SK-N-SH (cell line): ENCODE results near the gene KLHDC7A. TPM values are rescaled to one million over a fixed set of nuclear protein-coding genes. Genes with fewer than 3 reads are reported as not detected.

ENCODE experiments used
- CTCF ChIA-PET: fragments of 300-600, 350-600 bp; formaldehyde crosslinking; extraction: SDS; loops from one replicate; lab custom pipeline; 2021; lab: Yijun Ruan, JAX
- POLR2A ChIA-PET: fragments of 350-600 bp; sonication (Branson Sonifier 250); formaldehyde crosslinking; extraction: SDS; loops from one replicate; lab custom pipeline; 2020; ENCODE audit warnings: antibody characterized with exemption, inconsistent platforms; lab: Yijun Ruan, JAX
- DNase-seq: peaks from one replicate; pipeline ENCODE4 v3.0.0; 2012
- H2AFZ ChIP-seq: fragments of 200-600 bp; sonication (generic); 2 replicates; pipeline ENCODE4 v1.8.1; 2016; ENCODE audit warnings: antibody characterized with exemption, mild to moderate bottlenecking, low read depth
- H3F3A ChIP-seq: fragments of 200-600 bp; sonication (generic); replicated peaks from 2 replicates; pipeline ENCODE3; 2016; ENCODE audit warnings: antibody characterized with exemption, mild to moderate bottlenecking; ENCODE audit not compliant: insufficient read depth
- H3K27ac ChIP-seq, 2 experiments: fragments of 200-500 bp in 1 of 2; fragments of 200-600 bp in 1 of 2; sonication (Bioruptor generic) in 1 of 2; sonication (generic), shearing (Covaris generic) in 1 of 2; 2 replicates each; pipeline versions ENCODE4 v1.5.1 to v1.6.1; 2014 to 2016; ENCODE audit warnings: low read depth in 2 of 2, inconsistent platforms in 1 of 2, low read length in 1 of 2, mild to moderate bottlenecking in 1 of 2, mixed read lengths in 1 of 2
- H3K27me3 ChIP-seq: fragments of 200-600 bp; sonication (generic), shearing (Covaris generic); 2 replicates; pipeline ENCODE4 v1.6.1; 2016; ENCODE audit warnings: mixed run types; ENCODE audit not compliant: insufficient read depth
- H3K36me3 ChIP-seq, 2 experiments: fragments of 200-500 bp in 1 of 2; fragments of 200-600 bp in 1 of 2; sonication (Bioruptor generic) in 1 of 2; sonication (generic) in 1 of 2; replicated peaks in 1 of 2; 2 replicates each; pipeline versions ENCODE3 to v1.5.1; 2014 to 2016; ENCODE audit warnings: low read length in 1 of 2, mild to moderate bottlenecking in 1 of 2; ENCODE audit not compliant: insufficient read depth in 2 of 2, control insufficient read depth in 1 of 2
- H3K4me1 ChIP-seq, 2 experiments: fragments of 200-500 bp in 1 of 2; fragments of 200-600 bp in 1 of 2; sonication (Bioruptor generic) in 1 of 2; sonication (generic), shearing (Covaris generic) in 1 of 2; 2 replicates each; pipeline versions ENCODE4 v1.5.1 to v1.6.1; 2014 to 2016; ENCODE audit warnings: low read depth in 1 of 2, low read length in 1 of 2, mixed run types in 1 of 2; ENCODE audit not compliant: insufficient read depth in 2 of 2, control insufficient read depth in 1 of 2
- H3K4me2 ChIP-seq: fragments of 200-600 bp; sonication (generic), shearing (Covaris generic); 2 replicates; pipeline ENCODE4 v1.6.1; 2017; ENCODE audit warnings: mixed run types
- H3K4me3 ChIP-seq, 2 experiments: fragments of 200-500 bp in 1 of 2; fragments of 200-600 bp in 1 of 2; sonication (Bioruptor generic) in 1 of 2; sonication (generic), shearing (Covaris generic) in 1 of 2; 2 replicates each; pipeline versions ENCODE4 v1.5.1 to v1.8.1; 2014 to 2016; ENCODE audit warnings: low read depth in 2 of 2, inconsistent platforms in 1 of 2, low read length in 1 of 2, mild to moderate bottlenecking in 1 of 2, mixed read lengths in 1 of 2, moderate library complexity in 1 of 2
- H3K79me2 ChIP-seq: fragments of 200-600 bp; sonication (generic); 2 replicates; pipeline ENCODE4 v1.8.1; 2017; ENCODE audit warnings: mild to moderate bottlenecking; ENCODE audit not compliant: insufficient read depth
- H3K9ac ChIP-seq: fragments of 200-600 bp; sonication (generic); 2 replicates; pipeline ENCODE4 v1.6.1; 2017; ENCODE audit warnings: mixed run types
- H3K9me2 ChIP-seq: fragments of 200-600 bp; sonication (generic); 2 replicates; pipeline ENCODE4 v1.6.1; 2017; ENCODE audit warnings: mixed run types
- H3K9me3 ChIP-seq: fragments of 200-600 bp; sonication (generic); 2 replicates; pipeline ENCODE4 v1.6.1; 2017; ENCODE audit warnings: mixed run types, mild to moderate bottlenecking, moderate library complexity
- H4K20me1 ChIP-seq: fragments of 200-600 bp; sonication (generic); 2 replicates; pipeline ENCODE4 v1.6.1; 2017; ENCODE audit warnings: mild to moderate bottlenecking, mixed run types; ENCODE audit not compliant: insufficient read depth
- CTCF ChIP-seq: fragments of 200-600 bp; sonication (generic); IDR thresholded peaks from 2 replicates; pipeline ENCODE4 v1.6.1; 2017; ENCODE audit warnings: antibody characterized with exemption, mild to moderate bottlenecking, moderate library complexity
- ELF1 ChIP-seq: IDR thresholded peaks from 2 replicates; pipeline ENCODE4 v1.4.0; 2012
- FOSL2 ChIP-seq: IDR thresholded peaks from 2 replicates; pipeline ENCODE4 v1.4.0; 2012; ENCODE audit warnings: low read depth, mild to moderate bottlenecking, moderate library complexity, borderline replicate concordance
- FOXJ3 ChIP-seq: sonication (generic); formaldehyde crosslinking; IDR thresholded peaks from 2 replicates; pipeline ENCODE4 v1.5.1; 2020; ENCODE audit warnings: mild to moderate bottlenecking, missing genetic modification reagents
- FOXM1 ChIP-seq: IDR thresholded peaks from 2 replicates; pipeline ENCODE4 v1.4.0; 2012; ENCODE audit warnings: low read depth, mild to moderate bottlenecking
- GABPA ChIP-seq: IDR thresholded peaks from 2 replicates; pipeline ENCODE4 v1.4.0; 2012; ENCODE audit warnings: low read depth, mild to moderate bottlenecking
- IRF3 ChIP-seq: fragments of 150-350 bp; IDR thresholded peaks from 2 replicates; pipeline ENCODE4 v1.6.1; 2016; ENCODE audit warnings: mild to moderate bottlenecking, low read depth, low read length
- JUND ChIP-seq: IDR thresholded peaks from 2 replicates; pipeline ENCODE4 v1.4.0; 2012
- MEF2A ChIP-seq: IDR thresholded peaks from 2 replicates; pipeline ENCODE4 v1.4.0; 2012; ENCODE audit warnings: low read depth, borderline replicate concordance
- MXI1 ChIP-seq: IDR thresholded peaks from 2 replicates; pipeline ENCODE4 v1.6.1; 2012; ENCODE audit warnings: mild to moderate bottlenecking, low read depth, low read length, improper control_type of control experiment
- NRF1 ChIP-seq: IDR thresholded peaks from 2 replicates; pipeline ENCODE4 v1.6.1; 2012; ENCODE audit warnings: low read depth, mild to moderate bottlenecking, low read length
- POLR2AphosphoS5 ChIP-seq: IDR thresholded peaks from 2 replicates; pipeline ENCODE4 v1.6.1; 2012; ENCODE audit warnings: low read depth, low read length
- RCOR1 ChIP-seq: fragments of 150-350 bp; IDR thresholded peaks from 2 replicates; pipeline ENCODE4 v1.6.1; 2017; ENCODE audit warnings: antibody characterized with exemption, low read length
- RXRA ChIP-seq: IDR thresholded peaks from 2 replicates; pipeline ENCODE4 v1.4.0; 2012; ENCODE audit warnings: low read depth, mild to moderate bottlenecking, borderline replicate concordance
- SIN3A ChIP-seq: IDR thresholded peaks from 2 replicates; pipeline ENCODE4 v1.6.1; 2012; ENCODE audit warnings: low read depth, mild to moderate bottlenecking, low read length, moderate library complexity, borderline replicate concordance
- TCF12 ChIP-seq: IDR thresholded peaks from 2 replicates; pipeline ENCODE4 v1.4.0; 2012
- YY1 ChIP-seq: IDR thresholded peaks from 2 replicates; pipeline ENCODE4 v1.4.0; 2012; ENCODE audit warnings: low read depth, mild to moderate bottlenecking
- ZBTB33 ChIP-seq: IDR thresholded peaks from 2 replicates; pipeline ENCODE4 v1.4.0; 2012; ENCODE audit warnings: low read depth, borderline replicate concordance
- WGBS: methylation state at CpG from one replicate; pipeline ENCODE4 v1.1.6; 2017; ENCODE audit warnings: low lambda C conversion rate; 5-methylcytosine and 5-hydroxymethylcytosine counted together
- polyA plus RNA-seq, 3 experiments: library from polyadenylated mRNA; depleted of rRNA; stranded (reverse); fragments of >200 nt; gene quantifications; 2 replicates each; pipeline ENCODE4 v1.2.3, GENCODE V29; 2012
- TF ChIP-seq, protein P1 (sequence below): IDR thresholded peaks from 2 replicates; pipeline ENCODE4 v1.6.1; 2012; ENCODE audit warnings: mild to moderate bottlenecking, low read depth, low read length, moderate library complexity
- TF ChIP-seq, protein P2 (sequence below): IDR thresholded peaks from 2 replicates; pipeline ENCODE4 v1.4.0; 2012; ENCODE audit warnings: low read depth, borderline replicate concordance

KLHDC7A gene
- polyA plus RNA-seq, 1 of the 3 experiments (the other 2 are of a cell fraction), result not detected

- Histone ChIP-seq H3K4me3 (no peak overlapping the region), H4K20me1 (no peaks in the 10 kb centered on the region), H3K36me3 (no peaks in the 10 kb centered on the region), H3K9me2 (no peaks in the 10 kb centered on the region), H3K9me3 (no peaks in the 10 kb centered on the region), H3K4me2 (no peak overlapping the region), H3K27ac (no peak overlapping the region), H3K9ac (no peak overlapping the region), H3K4me1 (no peaks in the 10 kb centered on the region), H3K79me2 (no peaks in the 10 kb centered on the region), H2AFZ (no peak overlapping the region), H3F3A (no peaks in the 10 kb centered on the region), H3K27me3 (no peaks in the 10 kb centered on the region)
- no peak for TF ChIP-seq ZBTB33
- no peak for TF ChIP-seq YY1
- TF ChIP-seq, protein P1, sequence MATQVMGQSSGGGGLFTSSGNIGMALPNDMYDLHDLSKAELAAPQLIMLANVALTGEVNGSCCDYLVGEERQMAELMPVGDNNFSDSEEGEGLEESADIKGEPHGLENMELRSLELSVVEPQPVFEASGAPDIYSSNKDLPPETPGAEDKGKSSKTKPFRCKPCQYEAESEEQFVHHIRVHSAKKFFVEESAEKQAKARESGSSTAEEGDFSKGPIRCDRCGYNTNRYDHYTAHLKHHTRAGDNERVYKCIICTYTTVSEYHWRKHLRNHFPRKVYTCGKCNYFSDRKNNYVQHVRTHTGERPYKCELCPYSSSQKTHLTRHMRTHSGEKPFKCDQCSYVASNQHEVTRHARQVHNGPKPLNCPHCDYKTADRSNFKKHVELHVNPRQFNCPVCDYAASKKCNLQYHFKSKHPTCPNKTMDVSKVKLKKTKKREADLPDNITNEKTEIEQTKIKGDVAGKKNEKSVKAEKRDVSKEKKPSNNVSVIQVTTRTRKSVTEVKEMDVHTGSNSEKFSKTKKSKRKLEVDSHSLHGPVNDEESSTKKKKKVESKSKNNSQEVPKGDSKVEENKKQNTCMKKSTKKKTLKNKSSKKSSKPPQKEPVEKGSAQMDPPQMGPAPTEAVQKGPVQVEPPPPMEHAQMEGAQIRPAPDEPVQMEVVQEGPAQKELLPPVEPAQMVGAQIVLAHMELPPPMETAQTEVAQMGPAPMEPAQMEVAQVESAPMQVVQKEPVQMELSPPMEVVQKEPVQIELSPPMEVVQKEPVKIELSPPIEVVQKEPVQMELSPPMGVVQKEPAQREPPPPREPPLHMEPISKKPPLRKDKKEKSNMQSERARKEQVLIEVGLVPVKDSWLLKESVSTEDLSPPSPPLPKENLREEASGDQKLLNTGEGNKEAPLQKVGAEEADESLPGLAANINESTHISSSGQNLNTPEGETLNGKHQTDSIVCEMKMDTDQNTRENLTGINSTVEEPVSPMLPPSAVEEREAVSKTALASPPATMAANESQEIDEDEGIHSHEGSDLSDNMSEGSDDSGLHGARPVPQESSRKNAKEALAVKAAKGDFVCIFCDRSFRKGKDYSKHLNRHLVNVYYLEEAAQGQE, result no peak
- no peak for TF ChIP-seq JUND
- no peak for TF ChIP-seq MEF2A
- no peak for TF ChIP-seq SIN3A
- TF ChIP-seq, protein P2, sequence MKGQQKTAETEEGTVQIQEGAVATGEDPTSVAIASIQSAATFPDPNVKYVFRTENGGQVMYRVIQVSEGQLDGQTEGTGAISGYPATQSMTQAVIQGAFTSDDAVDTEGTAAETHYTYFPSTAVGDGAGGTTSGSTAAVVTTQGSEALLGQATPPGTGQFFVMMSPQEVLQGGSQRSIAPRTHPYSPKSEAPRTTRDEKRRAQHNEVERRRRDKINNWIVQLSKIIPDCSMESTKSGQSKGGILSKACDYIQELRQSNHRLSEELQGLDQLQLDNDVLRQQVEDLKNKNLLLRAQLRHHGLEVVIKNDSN, result no peak
- TF ChIP-seq FOSL2, result no peak
- no peak for TF ChIP-seq ELF1
- no peak for TF ChIP-seq GABPA
- TF ChIP-seq RXRA, result no peak
- no peak for TF ChIP-seq MXI1
- no peak for TF ChIP-seq FOXJ3 (CRISPR knock-in tag)
- no peak for TF ChIP-seq TCF12
- no peak for TF ChIP-seq CTCF
- TF ChIP-seq RCOR1, result no peak
- TF ChIP-seq IRF3, result no peak
- TF ChIP-seq NRF1, result no peak
- TF ChIP-seq POLR2AphosphoS5, result no peak
- no peak for TF ChIP-seq FOXM1
- CTCF ChIA-PET, result interaction anchor here (0.6 to 1.1 kb wide), 4 partner anchors 50 to 223 kb away, joined by 3 read pairs; no protein-coding TSS in a partner anchor
- WGBS, result 46% methylated on average over 13 of the region's 15 CpGs
- no peak for DNase-seq
- POLR2A ChIA-PET, result no interaction called here
These were observed 22.3 kb upstream of the KLHDC7A start for GRCh38 chr1:18458133-18459092.
